GM23338 (cell line): Measurements from ENCODE around the gene CUBN. TPM values are rescaled to one million over a fixed set of nuclear protein-coding genes. Genes with fewer than 3 reads are reported as not detected.

Experiments used
- ATAC-seq: fragments of 200-7000 bp; cut with Tn5 transposase; 3 replicates; pipeline ENCODE4 v1.9.1; 2020
- DNase-seq: peaks from one replicate; pipeline ENCODE4 v3.0.0-alpha.2; 2015; ENCODE audit warnings: low spot score
- H2AFZ ChIP-seq: fragments of 200-600 bp; sonication (generic); 2 replicates; pipeline ENCODE4 v1.8.0; 2016; ENCODE audit warnings: antibody characterized with exemption, mild to moderate bottlenecking, moderate library complexity
- H3F3A ChIP-seq: fragments of 200-600 bp; sonication (generic); replicated peaks from 2 replicates; pipeline ENCODE4 v1.8.0; 2017; ENCODE audit warnings: antibody characterized with exemption, mixed run types, low read depth
- H3K27ac ChIP-seq: fragments of 200-600 bp; sonication (generic); 2 replicates; pipeline ENCODE4 v1.6.1; 2016; ENCODE audit warnings: low read depth
- H3K27me3 ChIP-seq: fragments of 200-600 bp; sonication (generic); 2 replicates; pipeline ENCODE4 v1.8.0; 2016; ENCODE audit warnings: mild to moderate bottlenecking, mixed run types, moderate library complexity; ENCODE audit not compliant: insufficient read depth
- H3K36me3 ChIP-seq: fragments of 200-600 bp; sonication (generic); 2 replicates; pipeline ENCODE4 v1.8.0; 2016; ENCODE audit warnings: mild to moderate bottlenecking; ENCODE audit not compliant: insufficient read depth
- H3K4me1 ChIP-seq: fragments of 200-600 bp; sonication (generic); 2 replicates; pipeline ENCODE4 v1.8.0; 2016; ENCODE audit warnings: mild to moderate bottlenecking, moderate library complexity; ENCODE audit not compliant: insufficient read depth
- H3K4me2 ChIP-seq: fragments of 200-600 bp; sonication (generic); 2 replicates; pipeline ENCODE4 v1.7.1; 2017; ENCODE audit warnings: mixed run types
- H3K4me3 ChIP-seq: fragments of 200-600 bp; sonication (generic); 2 replicates; pipeline ENCODE4 v1.6.1; 2016; ENCODE audit warnings: mixed run types
- H3K79me2 ChIP-seq: fragments of 200-600 bp; sonication (generic); replicated peaks from 2 replicates; pipeline ENCODE4 v1.8.0; 2017; ENCODE audit warnings: mild to moderate bottlenecking; ENCODE audit not compliant: insufficient read depth
- H3K9me2 ChIP-seq: fragments of 200-600 bp; sonication (generic); 2 replicates; pipeline ENCODE4 v1.8.0; 2017; ENCODE audit not compliant: insufficient read depth
- H4K20me1 ChIP-seq: fragments of 200-600 bp; sonication (generic); replicated peaks from 2 replicates; pipeline ENCODE4 v1.8.0; 2017; ENCODE audit warnings: mild to moderate bottlenecking; ENCODE audit not compliant: insufficient read depth
- H3K27ac Mint-ChIP-seq: 2 replicates; pipeline ENCODE4 v1.8.0; 2020; ENCODE audit warnings: inconsistent platforms, mild to moderate bottlenecking, moderate library complexity, mixed read lengths
- H3K27me3 Mint-ChIP-seq: 3 replicates; pipeline ENCODE4 v1.8.0; 2022; ENCODE audit warnings: low read depth, mild to moderate bottlenecking, moderate library complexity, mixed read lengths, inconsistent platforms; ENCODE audit not compliant: insufficient read depth, poor library complexity
- H3K36me3 Mint-ChIP-seq: 3 replicates; pipeline ENCODE4 v1.8.0; 2021; ENCODE audit warnings: low read depth, mild to moderate bottlenecking, inconsistent platforms, moderate library complexity, mixed read lengths
- H3K4me1 Mint-ChIP-seq: 3 replicates; pipeline ENCODE4 v1.8.0; 2020; ENCODE audit warnings: mild to moderate bottlenecking, inconsistent platforms, mixed read lengths
- H3K4me3 Mint-ChIP-seq: 3 replicates; pipeline ENCODE4 v1.8.0; 2021; ENCODE audit warnings: moderate library complexity, mild to moderate bottlenecking, inconsistent platforms, mixed read lengths
- H3K9me3 Mint-ChIP-seq: 3 replicates; pipeline ENCODE4 v1.8.0; 2020; ENCODE audit warnings: moderate library complexity, mild to moderate bottlenecking, inconsistent platforms, mixed read lengths
- CREB1 ChIP-seq: fragments of 250-450 bp; sonication (Bioruptor Pico); IDR thresholded peaks from 2 replicates; pipeline ENCODE4 v1.5.0; 2020; ENCODE audit warnings: low read depth, mild to moderate bottlenecking, moderate library complexity
- CTCF ChIP-seq, 2 experiments: fragments of 200-600 bp in 1 of 2; sonication (generic) in 1 of 2; conservative IDR thresholded peaks; 2 replicates each; pipeline versions ENCODE4 v1.5.1 to v1.6.1; 2016 to 2017; ENCODE audit warnings: antibody characterized with exemption in 2 of 2, low read depth in 2 of 2, mild to moderate bottlenecking in 2 of 2, moderate library complexity in 1 of 2
- ETS1 ChIP-seq: IDR thresholded peaks from 2 replicates; pipeline ENCODE4 v1.6.1; 2016; ENCODE audit warnings: antibody characterized with exemption
- EZH2 ChIP-seq: fragments of 200-600 bp; sonication (generic); IDR thresholded peaks from one replicate; pipeline ENCODE4 v1.8.0; 2017; ENCODE audit warnings: antibody characterized with exemption, mild to moderate bottlenecking, low read depth; ENCODE audit not compliant: unreplicated experiment
- EZH2phosphoT487 ChIP-seq: fragments of 200-600 bp; sonication (generic); IDR thresholded peaks from one replicate; pipeline ENCODE4 v1.8.1; 2018; ENCODE audit warnings: antibody characterized with exemption; ENCODE audit not compliant: unreplicated experiment
- JUNB ChIP-seq: IDR thresholded peaks from one replicate; pipeline ENCODE4 v1.6.1; 2016; ENCODE audit warnings: antibody characterized with exemption; ENCODE audit not compliant: unreplicated experiment
- NANOG ChIP-seq: IDR thresholded peaks from 2 replicates; pipeline ENCODE4 v1.6.1; 2016; ENCODE audit warnings: antibody characterized with exemption, borderline replicate concordance
- POLR2AphosphoS5 ChIP-seq: IDR thresholded peaks from 2 replicates; pipeline ENCODE4 v1.6.1; 2016; ENCODE audit warnings: antibody characterized with exemption, low read depth
- REST ChIP-seq: IDR thresholded peaks from one replicate; pipeline ENCODE4 v1.6.1; 2018; ENCODE audit warnings: antibody characterized with exemption; ENCODE audit not compliant: unreplicated experiment
- STAT1 ChIP-seq: IDR thresholded peaks from one replicate; pipeline ENCODE4 v1.6.1; 2016; ENCODE audit warnings: antibody characterized with exemption; ENCODE audit not compliant: unreplicated experiment
- ZNF114 ChIP-seq: fragments of 250-450 bp; sonication (Bioruptor Pico); IDR thresholded peaks from 2 replicates; pipeline ENCODE4 v1.5.0; 2020; ENCODE audit warnings: mild to moderate bottlenecking, moderate library complexity
- ZNF462 ChIP-seq: fragments of 250-450 bp; sonication (Bioruptor Pico); IDR thresholded peaks from 2 replicates; pipeline ENCODE4 v1.5.0; 2020; ENCODE audit warnings: mild to moderate bottlenecking, moderate library complexity
- polyA plus RNA-seq: library from polyadenylated mRNA; unstranded; fragments of >200 nt; fragmentation: Nextera tagmentation; extraction: Ambion mirVana; gene quantifications from 2 replicates; pipeline ENCODE4 v1.2.1, GENCODE V29; 2016
- total RNA-seq: library from RNA; depleted of rRNA; stranded (reverse); fragments of >200 nt; shearing (Covaris generic); gene quantifications from 2 replicates; pipeline ENCODE4 v1.2.3, GENCODE V29; 2014

Gene CUBN
- total and polyA plus RNA-seq, 2 experiments from 2014 or later, result 0.06 to 1.8 TPM

- H3K27ac Mint-ChIP-seq, result no peak overlapping the region
- Histone ChIP-seq H2AFZ (no peak overlapping the region), H3K79me2 (no peaks in the 10 kb centered on the region), H3K27ac (no peak overlapping the region), H3K27me3 (no peaks in the 10 kb centered on the region), H4K20me1 (no peaks in the 10 kb centered on the region), H3K4me2 (no peak overlapping the region), H3K9me2 (no peaks in the 10 kb centered on the region; the same call in 1 of the 2 replicates), H3K4me1 (peaks cover 3% of the 10 kb centered on the region; the same call in 1 of the 2 replicates), H3F3A (no peaks in the 10 kb centered on the region), H3K36me3 (no peaks in the 10 kb centered on the region), H3K4me3 (no peak overlapping the region)
- ATAC-seq, result no peak
- H3K27me3 Mint-ChIP-seq, result no peaks in the 10 kb centered on the region
- TF ChIP-seq CTCF (conservative IDR thresholded peaks at IDR 0.05; ENCODE audit: low read depth in 2 of 2) (no peak), STAT1 (no peak), ZNF114 (CRISPR knock-in tag) (no peak), REST (no peak), CREB1 (CRISPR knock-in tag) (no peak), EZH2phosphoT487 (no peak), ETS1 (no peak), JUNB (no peak), NANOG (no peak), EZH2 (no peak), POLR2AphosphoS5 (no peak), ZNF462 (no peak)
- no peaks in the 10 kb centered on the region for H3K9me3 Mint-ChIP-seq
- no peaks in the 10 kb centered on the region for H3K36me3 Mint-ChIP-seq
- no peak for DNase-seq
- peaks cover 8% of the 10 kb centered on the region for H3K4me1 Mint-ChIP-seq
- H3K4me3 Mint-ChIP-seq, result no peak overlapping the region
Observed at GRCh38 chr10:17038627-17039026, 91.0 kb downstream of the CUBN start.
